NT2/D1 (cell line): Measurements from ENCODE around the gene MYLK.

Source experiments
- DNase-seq: peaks from one replicate; pipeline ENCODE4 v3.0.0-alpha.2; 2011; ENCODE audit warnings: low read depth, low spot score
- H3K27me3 ChIP-seq: 2 replicates; pipeline ENCODE4 v1.6.0; 2011; ENCODE audit warnings: mild to moderate bottlenecking; ENCODE audit not compliant: insufficient read length, insufficient read depth
- H3K36me3 ChIP-seq: 2 replicates; pipeline ENCODE4 v1.6.1; 2011; ENCODE audit warnings: mild to moderate bottlenecking, low read length, mixed read lengths; ENCODE audit not compliant: insufficient read depth, insufficient read length
- H3K4me1 ChIP-seq: 2 replicates; pipeline ENCODE4 v1.5.1; 2011; ENCODE audit not compliant: insufficient read depth, insufficient read length
- H3K4me3 ChIP-seq: 2 replicates; pipeline ENCODE4 v1.5.1; 2011; ENCODE audit warnings: low read depth; ENCODE audit not compliant: insufficient read length
- H3K9ac ChIP-seq: 2 replicates; pipeline ENCODE4 v1.6.0; 2011; ENCODE audit warnings: low read depth; ENCODE audit not compliant: insufficient read length
- H3K9me3 ChIP-seq: 2 replicates; pipeline ENCODE4 v1.5.1; 2011; ENCODE audit warnings: mild to moderate bottlenecking, low read length; ENCODE audit not compliant: insufficient read depth
- SUZ12 ChIP-seq: IDR thresholded peaks from 2 replicates; pipeline ENCODE4 v1.6.1; 2011; ENCODE audit not compliant: insufficient read length, insufficient read depth; ENCODE audit errors: extremely low read depth
- YY1 ChIP-seq: IDR thresholded peaks from 2 replicates; pipeline ENCODE4 v1.6.1; 2011; ENCODE audit not compliant: insufficient read length, insufficient read depth
- ZNF274 ChIP-seq: IDR thresholded peaks from 2 replicates; pipeline ENCODE4 v1.6.1; 2011; ENCODE audit warnings: mild to moderate bottlenecking, low read depth, low read length

Gene MYLK

DNA sequence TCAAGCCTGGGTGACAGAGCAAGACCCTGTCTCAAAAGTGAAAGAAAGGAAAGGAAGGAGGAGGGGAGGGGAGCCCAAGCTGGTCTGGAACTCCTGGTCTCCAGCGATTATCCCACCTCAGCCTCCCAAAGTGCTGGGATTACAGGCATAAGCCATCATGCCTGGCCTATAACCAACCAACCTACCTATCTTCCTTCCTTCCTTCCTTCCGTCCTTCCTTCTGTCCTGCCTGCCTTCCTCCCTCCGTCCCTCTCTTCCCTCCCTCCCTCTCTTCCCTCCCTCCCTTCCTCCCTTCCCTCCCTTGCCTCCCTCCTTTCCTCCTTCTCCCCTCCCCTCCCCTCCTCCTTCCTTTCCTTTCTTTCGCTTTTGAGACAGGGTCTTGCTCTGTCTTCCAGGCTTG lies 242.6 kb downstream of the MYLK start:
- no peak overlapping the region for H3K9ac ChIP-seq
- H3K4me3 ChIP-seq: no peak overlapping the region
- H3K4me1 ChIP-seq: peaks cover 13% of the 10 kb centered on the region
- DNase-seq: no peak
- no peaks in the 10 kb centered on the region for H3K27me3 ChIP-seq
- peaks cover 5% of the 10 kb centered on the region for H3K36me3 ChIP-seq
- TF ChIP-seq ZNF274 (no peak), YY1 (no peak), SUZ12 (no peak)
- no peaks in the 10 kb centered on the region for H3K9me3 ChIP-seq

DNA sequence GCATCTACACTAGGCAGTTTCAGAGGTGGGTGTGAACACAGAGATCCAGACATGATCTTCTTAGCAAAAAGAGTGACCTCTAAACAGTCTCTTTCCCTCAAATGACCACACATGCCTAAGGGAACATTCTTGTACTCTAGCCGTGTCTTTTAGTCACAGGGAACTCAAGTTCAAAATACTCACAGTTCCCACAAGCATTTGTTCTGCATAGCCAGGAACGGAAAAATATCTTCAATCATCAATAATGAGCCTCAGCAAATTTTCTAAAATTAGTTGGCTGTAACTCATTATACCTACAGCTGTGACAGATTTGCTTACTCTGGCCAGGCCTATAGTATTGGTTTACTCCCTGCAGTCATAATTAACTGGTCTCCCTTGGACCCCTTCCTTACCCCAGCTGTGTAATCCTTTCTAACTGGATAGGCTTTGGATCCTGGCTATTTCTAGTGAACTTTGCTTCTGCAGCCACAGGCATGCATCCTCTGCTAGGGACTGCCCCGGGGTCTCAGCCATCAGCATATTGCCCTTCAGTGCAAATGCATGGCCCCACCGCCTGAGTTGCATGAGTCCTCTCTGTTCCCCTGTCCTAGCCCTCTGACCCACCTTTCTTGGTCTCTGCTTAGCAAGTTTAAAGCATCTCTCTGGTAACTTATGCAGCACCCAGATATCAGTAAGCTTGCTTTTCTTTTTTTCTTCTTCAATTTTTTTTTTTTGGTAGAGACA lies 243.2 kb downstream of the MYLK start:
- H3K4me1 ChIP-seq: peaks cover 16% of the 10 kb centered on the region
- H3K4me3 ChIP-seq: no peak overlapping the region
- no peaks in the 10 kb centered on the region for H3K27me3 ChIP-seq
- peaks cover 3% of the 10 kb centered on the region for H3K36me3 ChIP-seq
- DNase-seq: no peak
- no peak overlapping the region for H3K9ac ChIP-seq
- TF ChIP-seq YY1 (no peak), ZNF274 (no peak), SUZ12 (no peak)
- H3K9me3 ChIP-seq: no peaks in the 10 kb centered on the region

DNA sequence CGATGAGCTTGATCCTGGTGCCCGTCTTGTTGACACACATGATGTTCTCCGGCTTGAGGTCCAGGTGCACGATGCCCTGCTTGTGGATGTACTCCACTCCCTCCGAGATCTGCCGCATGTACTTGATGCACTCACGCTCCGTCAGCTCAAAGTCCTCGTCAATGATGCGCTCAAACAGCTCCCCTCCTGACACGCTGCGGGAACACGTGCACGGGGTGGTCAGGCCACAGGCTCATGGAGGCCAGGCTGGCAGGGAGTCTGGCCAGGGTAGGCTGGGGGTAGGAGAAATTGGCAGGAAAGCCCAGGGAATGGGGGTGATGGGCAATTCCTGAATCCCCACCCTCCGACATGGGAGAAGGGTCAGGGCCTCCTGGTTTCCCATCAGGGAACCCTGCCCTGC lies 243.8 kb downstream of the MYLK start:
- Histone ChIP-seq H3K4me3 (no peak overlapping the region), H3K27me3 (no peaks in the 10 kb centered on the region), H3K4me1 (peaks cover 16% of the 10 kb centered on the region), H3K9me3 (no peaks in the 10 kb centered on the region), H3K36me3 (peaks cover 3% of the 10 kb centered on the region), H3K9ac (peak overlapping the region; percentile 24)
- DNase-seq: no peak
- TF ChIP-seq YY1: no peak
- no peak for TF ChIP-seq ZNF274
- no peak for TF ChIP-seq SUZ12

DNA sequence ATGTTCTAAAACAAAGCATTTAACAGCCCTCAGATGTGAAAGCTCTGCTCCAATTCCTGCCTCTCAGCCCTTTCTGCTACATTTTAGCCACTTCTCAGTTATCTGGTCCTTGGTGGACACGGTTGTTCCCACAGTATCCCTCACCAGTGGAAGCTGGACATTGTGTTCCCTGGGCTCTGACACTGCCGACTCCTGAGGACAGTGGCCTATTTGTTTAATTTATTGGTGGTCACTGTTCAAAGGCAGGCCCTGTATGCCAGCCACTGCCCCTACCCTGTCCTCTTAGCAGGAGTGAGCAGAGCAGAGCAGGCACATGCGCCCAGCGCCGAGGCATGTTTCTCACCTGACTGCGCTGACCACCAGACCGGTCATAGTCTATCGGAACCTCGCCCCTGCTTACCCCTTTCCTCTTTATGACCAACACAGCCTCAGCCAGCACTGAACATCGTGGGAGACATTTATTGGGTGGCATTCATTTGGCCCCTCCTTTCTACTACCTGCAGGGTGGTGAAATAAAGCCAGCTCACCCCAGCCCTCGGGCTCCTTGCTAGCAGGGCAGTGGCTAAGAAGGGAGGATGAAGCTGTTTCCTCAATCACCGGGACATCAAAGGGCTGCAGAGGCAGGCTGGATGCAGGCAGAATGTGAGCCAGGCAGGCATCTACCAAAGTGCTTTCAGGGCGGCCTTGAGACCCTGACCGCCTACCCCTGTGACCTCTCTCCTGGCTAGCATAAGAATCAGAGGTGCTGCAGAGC lies 245.0 kb downstream of the MYLK start:
- no peak overlapping the region for H3K4me3 ChIP-seq
- H3K27me3 ChIP-seq: no peaks in the 10 kb centered on the region
- H3K9ac ChIP-seq: no peak overlapping the region
- H3K36me3 ChIP-seq: peaks cover 11% of the 10 kb centered on the region
- H3K4me1 ChIP-seq: peaks cover 25% of the 10 kb centered on the region
- TF ChIP-seq ZNF274 (no peak), SUZ12 (no peak), YY1 (no peak)
- H3K9me3 ChIP-seq: no peaks in the 10 kb centered on the region
- no peak for DNase-seq

DNA sequence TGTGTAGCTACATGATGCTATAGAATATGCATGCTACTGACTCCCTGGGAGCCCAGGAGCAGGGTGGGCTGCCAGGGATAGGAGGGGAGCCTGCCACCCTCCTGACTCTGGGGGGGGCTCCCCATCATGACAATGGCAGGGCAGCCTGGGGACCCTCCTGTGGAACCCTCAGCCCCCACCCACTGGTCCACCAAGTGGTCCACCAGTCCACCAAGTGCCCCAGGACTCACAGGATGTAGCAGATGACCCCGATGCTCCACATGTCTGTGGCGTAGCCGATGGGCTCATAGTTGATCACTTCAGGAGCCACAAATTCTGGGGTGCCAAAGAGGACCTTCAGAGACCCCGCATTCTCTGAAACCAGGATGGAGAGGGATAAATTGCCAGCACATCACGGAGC lies 246.3 kb downstream of the MYLK start:
- Histone ChIP-seq H3K9me3 (no peaks in the 10 kb centered on the region), H3K27me3 (no peaks in the 10 kb centered on the region), H3K4me3 (no peak overlapping the region), H3K36me3 (peaks cover 21% of the 10 kb centered on the region), H3K9ac (no peak overlapping the region), H3K4me1 (peaks cover 26% of the 10 kb centered on the region)
- no peak for TF ChIP-seq YY1
- TF ChIP-seq SUZ12: no peak
- no peak for TF ChIP-seq ZNF274
- no peak for DNase-seq

DNA sequence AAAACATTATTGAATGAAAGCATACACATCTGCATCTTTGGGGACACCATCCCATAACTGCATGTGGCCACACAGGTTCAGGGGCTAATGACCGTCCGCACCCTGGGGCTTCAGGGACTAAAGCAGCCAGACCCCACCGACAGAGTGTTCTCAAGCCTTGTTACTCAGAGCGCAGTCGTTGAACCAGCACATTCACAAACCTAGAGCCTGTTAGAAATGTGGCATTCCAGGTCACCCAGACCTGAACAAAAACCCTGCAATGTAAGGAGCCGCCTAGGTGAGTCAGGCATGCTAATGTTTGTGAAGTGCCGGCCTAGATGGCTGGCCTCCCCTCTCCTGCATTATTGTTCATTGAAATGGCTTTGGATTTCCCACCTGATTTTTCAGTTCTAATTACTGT lies 247.0 kb downstream of the MYLK start:
- Histone ChIP-seq H3K36me3 (peaks cover 21% of the 10 kb centered on the region), H3K9ac (no peak overlapping the region), H3K9me3 (no peaks in the 10 kb centered on the region), H3K4me3 (no peak overlapping the region), H3K27me3 (no peaks in the 10 kb centered on the region), H3K4me1 (peaks cover 26% of the 10 kb centered on the region)
- peak; percentile 44 for DNase-seq
- TF ChIP-seq SUZ12 (no peak), ZNF274 (no peak), YY1 (no peak)

DNA sequence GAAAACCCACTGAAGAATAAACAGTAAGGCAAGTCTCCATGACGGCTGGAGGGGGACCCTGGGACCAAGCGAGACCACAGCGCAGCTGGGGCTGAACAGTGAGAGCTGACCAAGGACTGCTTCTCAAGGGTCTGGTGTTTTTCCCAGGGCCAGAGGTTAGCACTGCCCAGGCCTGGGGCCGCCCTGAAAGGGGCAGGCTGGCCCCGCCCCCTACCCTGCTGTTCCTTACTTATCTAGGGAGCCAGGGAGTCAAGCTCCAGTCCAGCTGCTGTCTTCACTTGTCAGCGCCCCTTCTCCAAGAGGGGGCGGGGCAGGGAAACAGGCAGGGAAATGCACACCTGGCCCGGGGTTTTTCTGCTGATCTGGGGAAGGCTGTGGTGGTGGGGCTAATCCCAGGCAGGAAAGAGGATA lies 247.7 kb downstream of the MYLK start:
- no peaks in the 10 kb centered on the region for H3K27me3 ChIP-seq
- H3K36me3 ChIP-seq: peaks cover 21% of the 10 kb centered on the region
- DNase-seq: no peak
- peaks cover 26% of the 10 kb centered on the region for H3K4me1 ChIP-seq
- H3K4me3 ChIP-seq: no peak overlapping the region
- H3K9me3 ChIP-seq: no peaks in the 10 kb centered on the region
- no peak for TF ChIP-seq SUZ12
- TF ChIP-seq YY1: no peak
- no peak for TF ChIP-seq ZNF274
- no peak overlapping the region for H3K9ac ChIP-seq
